K562 (cell line): ENCODE measurements around the gene TAP2.

Experiments
- CBFA2T3 ChIP-seq: fragments of 450-650 bp; IDR thresholded peaks from 2 replicates; pipeline ENCODE4 v1.6.1; 2017
- CGGBP1 ChIP-seq: fragments of 250-450 bp; sonication (Bioruptor Pico); IDR thresholded peaks from 2 replicates; pipeline ENCODE4 v1.9.0; 2021; ENCODE audit warnings: mild to moderate bottlenecking
- MEF2A ChIP-seq: IDR thresholded peaks from 2 replicates; pipeline ENCODE4 v1.6.1; 2011; ENCODE audit warnings: low read depth, mild to moderate bottlenecking, low read length, moderate library complexity; ENCODE audit not compliant: control insufficient read depth
- NCOR1 ChIP-seq: fragments of 450-650 bp; IDR thresholded peaks from 2 replicates; pipeline ENCODE4 v1.6.1; 2016; ENCODE audit warnings: mild to moderate bottlenecking, moderate library complexity
- NFYB ChIP-seq: IDR thresholded peaks from 2 replicates; pipeline ENCODE4 v1.6.1; 2011; ENCODE audit warnings: mild to moderate bottlenecking, moderate library complexity; ENCODE audit not compliant: insufficient read length; ENCODE audit errors: extremely low read depth
- PHF21A ChIP-seq: fragments of 450-650 bp; IDR thresholded peaks from 2 replicates; pipeline ENCODE4 v1.6.1; 2017; ENCODE audit warnings: low read depth, borderline replicate concordance
- SRSF9 ChIP-seq: fragments of 200-400 bp; formaldehyde crosslinking; IDR thresholded peaks from 2 replicates; pipeline ENCODE4 v1.6.1; 2017; ENCODE audit warnings: low read depth, low read length, borderline replicate concordance
- TRIM28 ChIP-seq: fragments of 450-650 bp; IDR thresholded peaks from 2 replicates; pipeline ENCODE4 v1.6.1; 2017
- ZFX ChIP-seq: sonication (generic); formaldehyde crosslinking; IDR thresholded peaks from 2 replicates; pipeline ENCODE4 v1.8.0; 2022; ENCODE audit warnings: mild to moderate bottlenecking, missing genetic modification reagents, moderate library complexity
- ZNF609 ChIP-seq: sonication (generic); formaldehyde crosslinking; IDR thresholded peaks from 2 replicates; pipeline ENCODE4 v1.8.1; 2023; ENCODE audit warnings: missing genetic modification reagents, mild to moderate bottlenecking, borderline replicate concordance
- TF ChIP-seq, protein P1 (sequence below), 3 experiments: IDR thresholded peaks in 2 of 3; conservative IDR thresholded peaks in 1 of 3; 2 replicates each; pipeline ENCODE4 v1.5.1; 2011 to 2012; ENCODE audit warnings: low read length in 3 of 3, mild to moderate bottlenecking in 3 of 3, control low read depth in 2 of 3, improper control_type of control experiment in 1 of 3, inconsistent platforms in 1 of 3, low read depth in 1 of 3, mixed read lengths in 1 of 3, moderate library complexity in 1 of 3; ENCODE audit not compliant: insufficient read depth in 2 of 3

GRCh38 chr6:32816746-32817204 lies 21.8 kb downstream of the TAP2 start, which contains the start of gene HLA-DOB:
- TF ChIP-seq ZFX (CRISPR knock-in tag), result no peak
- no peak for TF ChIP-seq ZNF609 (CRISPR knock-in tag)
- TF ChIP-seq TRIM28, result no peak
- TF ChIP-seq MEF2A, result no peak
- no peak for TF ChIP-seq SRSF9
- TF ChIP-seq, protein P1, sequence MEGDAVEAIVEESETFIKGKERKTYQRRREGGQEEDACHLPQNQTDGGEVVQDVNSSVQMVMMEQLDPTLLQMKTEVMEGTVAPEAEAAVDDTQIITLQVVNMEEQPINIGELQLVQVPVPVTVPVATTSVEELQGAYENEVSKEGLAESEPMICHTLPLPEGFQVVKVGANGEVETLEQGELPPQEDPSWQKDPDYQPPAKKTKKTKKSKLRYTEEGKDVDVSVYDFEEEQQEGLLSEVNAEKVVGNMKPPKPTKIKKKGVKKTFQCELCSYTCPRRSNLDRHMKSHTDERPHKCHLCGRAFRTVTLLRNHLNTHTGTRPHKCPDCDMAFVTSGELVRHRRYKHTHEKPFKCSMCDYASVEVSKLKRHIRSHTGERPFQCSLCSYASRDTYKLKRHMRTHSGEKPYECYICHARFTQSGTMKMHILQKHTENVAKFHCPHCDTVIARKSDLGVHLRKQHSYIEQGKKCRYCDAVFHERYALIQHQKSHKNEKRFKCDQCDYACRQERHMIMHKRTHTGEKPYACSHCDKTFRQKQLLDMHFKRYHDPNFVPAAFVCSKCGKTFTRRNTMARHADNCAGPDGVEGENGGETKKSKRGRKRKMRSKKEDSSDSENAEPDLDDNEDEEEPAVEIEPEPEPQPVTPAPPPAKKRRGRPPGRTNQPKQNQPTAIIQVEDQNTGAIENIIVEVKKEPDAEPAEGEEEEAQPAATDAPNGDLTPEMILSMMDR (IDR thresholded peaks at IDR 0.05 in 2 of 3, conservative IDR thresholded peaks at IDR 0.05 in 1 of 3; ENCODE audit: insufficient read depth in 2 of 3, low read depth in 1 of 3, low read length in 3 of 3), result no peak
- no peak for TF ChIP-seq NFYB
- TF ChIP-seq CGGBP1 (CRISPR knock-in tag), result no peak
- TF ChIP-seq CBFA2T3, result no peak
- no peak for TF ChIP-seq PHF21A
- TF ChIP-seq NCOR1, result no peak
